HepG2 (cell line): Measurements from ENCODE around the gene MSANTD2. TPM values are rescaled to one million over a fixed set of nuclear protein-coding genes. Genes with fewer than 3 reads are reported as not detected.
A peak's percentile ranks its signal among the peaks of the same experiment; 100 is the strongest.

Source experiments
- ATAC-seq: fragments of 200-7000 bp; cut with Tn5 transposase; 3 replicates; pipeline ENCODE4 v1.9.1; 2020; ENCODE audit warnings: mild to moderate bottlenecking, moderate library complexity
- BruUV-seq: library from RNA; stranded (reverse); fragments of 400-500 nt; replicated peaks from 2 replicates; lab custom pipeline; 2021; lab: Mats Ljungman, UMichigan
- CTCF ChIA-PET: fragments of 300-600 bp; formaldehyde crosslinking; extraction: SDS; loops from one replicate; lab custom pipeline; 2021; ENCODE audit warnings: low total read pairs, inconsistent platforms, low intra/inter-chr PET ratio; lab: Yijun Ruan, JAX
- POLR2A ChIA-PET: fragments of 350-600 bp; sonication (Branson Sonifier 250); formaldehyde crosslinking; loops from one replicate; lab custom pipeline; 2020; ENCODE audit warnings: antibody characterized with exemption, inconsistent platforms; lab: Yijun Ruan, JAX
- DNase-seq: peaks from one replicate; pipeline ENCODE4 v3.0.0-alpha.2; 2015; ENCODE audit warnings: low spot score
- FAIRE-seq: peaks from 3 replicates; lab custom pipeline; 2011; peaks lifted over from hg19 to GRCh38; lab: Jason Lieb, UNC
- H2AFZ ChIP-seq: one replicate; pipeline ENCODE4 v1.6.1; 2011; ENCODE audit warnings: low read length, inconsistent platforms
- H3K27ac ChIP-seq: fragments of 300-600 bp; 3 replicates; pipeline ENCODE4 v1.8.0; 2011; ENCODE audit warnings: mixed run types, mild to moderate bottlenecking, mixed read lengths, low read length, inconsistent platforms; ENCODE audit not compliant: insufficient read depth; ENCODE audit errors: extremely low read length
- H3K27me3 ChIP-seq, 2 experiments: fragments of 200-600 bp in 1 of 2; 2 replicates in 1 of 2; 3 replicates in 1 of 2; pipeline versions ENCODE4 v1.6.0 to v1.8.0; 2011; ENCODE audit warnings: low read length in 2 of 2, mild to moderate bottlenecking in 2 of 2, moderate library complexity in 2 of 2, inconsistent platforms in 1 of 2; ENCODE audit not compliant: insufficient read depth in 2 of 2, control insufficient read depth in 1 of 2
- H3K36me3 ChIP-seq, 2 experiments: fragments of 200-600 bp in 1 of 2; replicated peaks in 1 of 2; 2 replicates in 1 of 2; 3 replicates in 1 of 2; pipeline versions ENCODE4 v1.5.1 to v1.8.0; 2011; ENCODE audit warnings: low read length in 2 of 2, inconsistent platforms in 1 of 2; ENCODE audit not compliant: insufficient read depth in 2 of 2, control insufficient read depth in 1 of 2
- H3K4me1 ChIP-seq: 2 replicates; pipeline ENCODE4 v1.5.1; 2012; ENCODE audit warnings: low read length, inconsistent platforms; ENCODE audit not compliant: insufficient read depth
- H3K4me2 ChIP-seq: 2 replicates; pipeline ENCODE4 v1.6.0; 2011; ENCODE audit warnings: low read depth, low read length, inconsistent platforms
- H3K4me3 ChIP-seq, 3 experiments: fragments of 200-600 bp in 1 of 3; sonication (generic), shearing (Covaris generic) in 1 of 3; replicated peaks in 1 of 3; 2 replicates each; pipeline ENCODE4 v1.5.1; 2011 to 2016; ENCODE audit warnings: low read length in 3 of 3, inconsistent platforms in 2 of 3, low read depth in 2 of 3, mild to moderate bottlenecking in 2 of 3, control low read depth in 1 of 3, mixed read lengths in 1 of 3; ENCODE audit not compliant: insufficient read depth in 1 of 3
- H3K79me2 ChIP-seq: one replicate; pipeline ENCODE4 v1.6.1; 2011; ENCODE audit warnings: low read length, inconsistent platforms; ENCODE audit not compliant: insufficient read depth
- H3K9ac ChIP-seq: 2 replicates; pipeline ENCODE4 v1.6.0; 2011; ENCODE audit warnings: mild to moderate bottlenecking, low read depth, low read length, inconsistent platforms; ENCODE audit not compliant: insufficient read depth
- H3K9me3 ChIP-seq: 2 replicates; pipeline ENCODE4 v1.5.1; 2012; ENCODE audit warnings: mild to moderate bottlenecking, low read length
- H4K20me1 ChIP-seq: 2 replicates; pipeline ENCODE4 v1.6.0; 2011; ENCODE audit warnings: inconsistent platforms, mild to moderate bottlenecking, low read length, moderate library complexity; ENCODE audit not compliant: insufficient read depth
- ATM ChIP-seq: fragments of 450-650 bp; IDR thresholded peaks from 2 replicates; pipeline ENCODE4 v1.7.1; 2017; ENCODE audit warnings: mild to moderate bottlenecking, borderline replicate concordance
- GFI1 ChIP-seq: sonication (generic); formaldehyde crosslinking; IDR thresholded peaks from 2 replicates; pipeline ENCODE4 v1.5.0; 2020; ENCODE audit warnings: missing genetic modification reagents, mild to moderate bottlenecking, borderline replicate concordance
- GTF2F1 ChIP-seq: fragments of 150-350 bp; IDR thresholded peaks from 2 replicates; pipeline ENCODE4 v1.6.1; 2014; ENCODE audit warnings: low read length
- HNF1A ChIP-seq, 2 experiments: sonication (generic) in 1 of 2; formaldehyde crosslinking in 1 of 2; IDR thresholded peaks; 2 replicates each; pipeline versions ENCODE4 v1.4.0 to v1.6.1; 2016 to 2020; ENCODE audit warnings: borderline replicate concordance in 1 of 2, low read depth in 1 of 2, mild to moderate bottlenecking in 1 of 2, missing genetic modification reagents in 1 of 2
- KDM6A ChIP-seq: IDR thresholded peaks from 2 replicates; pipeline ENCODE4 v1.6.1; 2016; ENCODE audit warnings: low read depth
- SMC3 ChIP-seq: IDR thresholded peaks from 2 replicates; pipeline ENCODE4 v1.6.1; 2011; ENCODE audit warnings: low read length, improper control_type of control experiment
- TAF1 ChIP-seq: sonication (generic); formaldehyde crosslinking; IDR thresholded peaks from 2 replicates; pipeline ENCODE4 v1.4.0; 2020; ENCODE audit warnings: missing genetic modification reagents
- ZBTB21 ChIP-seq: sonication (generic); formaldehyde crosslinking; IDR thresholded peaks from 2 replicates; pipeline ENCODE4 v1.4.0; 2020; ENCODE audit warnings: missing genetic modification reagents
- ZBTB33 ChIP-seq: sonication (generic); formaldehyde crosslinking; IDR thresholded peaks from 2 replicates; pipeline ENCODE4 v1.4.0; 2020; ENCODE audit warnings: missing genetic modification reagents
- ZFP36L2 ChIP-seq: sonication (generic); formaldehyde crosslinking; IDR thresholded peaks from 2 replicates; pipeline ENCODE4 v1.4.0; 2020; ENCODE audit warnings: missing genetic modification reagents
- ZFP41 ChIP-seq: sonication (generic); formaldehyde crosslinking; IDR thresholded peaks from 2 replicates; pipeline ENCODE4 v1.4.0; 2020; ENCODE audit warnings: mild to moderate bottlenecking, missing genetic modification reagents, borderline replicate concordance
- ZNF235 ChIP-seq: sonication (generic); formaldehyde crosslinking; IDR thresholded peaks from 2 replicates; pipeline ENCODE4 v1.8.1; 2023; ENCODE audit warnings: mild to moderate bottlenecking, missing genetic modification reagents, borderline replicate concordance
- ZNF430 ChIP-seq: sonication (generic); formaldehyde crosslinking; IDR thresholded peaks from 2 replicates; pipeline ENCODE4 v1.9.0; 2021; ENCODE audit warnings: mild to moderate bottlenecking, missing genetic modification reagents
- ZNF501 ChIP-seq: sonication (generic); formaldehyde crosslinking; IDR thresholded peaks from 2 replicates; pipeline ENCODE4 v1.5.1; 2020; ENCODE audit warnings: mild to moderate bottlenecking, moderate library complexity, missing genetic modification reagents
- ZNF580 ChIP-seq: IDR thresholded peaks from 2 replicates; pipeline ENCODE4 v1.6.1; 2016; ENCODE audit warnings: low read depth, borderline replicate concordance
- ZNF614 ChIP-seq: IDR thresholded peaks from 2 replicates; pipeline ENCODE4 v1.6.1; 2018; ENCODE audit warnings: missing biosample characterization, missing genetic modification reagents, inconsistent platforms, borderline replicate concordance
- ZNF766 ChIP-seq: sonication (generic); formaldehyde crosslinking; IDR thresholded peaks from 2 replicates; pipeline ENCODE4 v1.5.0; 2020; ENCODE audit warnings: missing genetic modification reagents, borderline replicate concordance
- WGBS: methylation state at CpG from one replicate; pipeline ENCODE4 v1.1.6; 2017; ENCODE audit warnings: low lambda C conversion rate; 5-methylcytosine and 5-hydroxymethylcytosine counted together
- in situ Hi-C: cut with HindIII; loops from 2 replicates; pipeline ENCODE4 v1.10.0; 2017; ENCODE audit warnings: low pct_unique_long_range_greater_than_20kb; ENCODE audit not compliant: extremely low pct_ligation_motif_present
- intact Hi-C: fragments of 100-400 bp; cut with micrococcal nuclease; formaldehyde crosslinking; loops from one replicate; pipeline ENCODE4 v1.10.0; 2022; ENCODE audit not compliant: unreplicated experiment
- polyA plus RNA-seq, 8 experiments: library from polyadenylated mRNA; depleted of rRNA in 3 of 8; stranded (reverse) in 7 of 8; unstranded in 1 of 8; fragments of >200 nt; fragmentation: Illumina TruSeq in 4 of 8; extraction: Trizol in 4 of 8; gene quantifications; 2 replicates each; pipeline versions ENCODE4 v1.2.1 to v1.2.3, GENCODE V29; 2011 to 2016; ENCODE audit warnings: low read depth in 4 of 8, missing spikeins in 1 of 8, mixed read lengths in 1 of 8; ENCODE audit not compliant: insufficient read depth in 1 of 8
- total RNA-seq, 5 experiments: library from RNA; depleted of rRNA; stranded (reverse); fragments of >200 nt; fragmentation: Illumina TruSeq; extraction: Trizol; gene quantifications; 2 replicates each; pipeline ENCODE4 v1.2.3, GENCODE V29; 2016; ENCODE audit warnings: low read depth in 1 of 5

The MSANTD2 gene
- total and polyA plus RNA-seq, 2 of the 13 experiments (the other 11 are each of a cell fraction or from before 2014, with no cell fraction given) = 8.7 to 10.1 TPM

- POLR2A ChIA-PET = interaction anchor here (2.5 kb wide), 1 partner anchor 37 kb away, joined by 14 read pairs; the partner anchor contains the start of gene MSANTD2
- BruUV-seq = no TSS peak
- DNase-seq = peak; percentile 58
- TF ChIP-seq GTF2F1 = no peak
- no peak for TF ChIP-seq KDM6A (CRISPR knock-in tag)
- 0 out of 2 replicates have a peak, but pooled peaks have one; percentile 13 for TF ChIP-seq ZNF614 (CRISPR knock-in tag)
- TF ChIP-seq ZNF766 = no peak
- no peak for TF ChIP-seq ZNF235 (CRISPR knock-in tag)
- TF ChIP-seq SMC3 = peak; percentile 26; the same call in 1 of the 2 replicates
- TF ChIP-seq ZNF501 = no peak
- TF ChIP-seq HNF1A (IDR thresholded peaks at IDR 0.05; ENCODE audit: low read depth) = no peak
- no peak for TF ChIP-seq HNF1A (CRISPR knock-in tag; IDR thresholded peaks at IDR 0.05; ENCODE audit: borderline replicate concordance)
- no peak for TF ChIP-seq ZNF580 (CRISPR knock-in tag)
- TF ChIP-seq ZFP41 (CRISPR knock-in tag) = no peak
- TF ChIP-seq TAF1 (CRISPR knock-in tag) = no peak
- no peak for TF ChIP-seq ZBTB21 (CRISPR knock-in tag)
- TF ChIP-seq GFI1 (CRISPR knock-in tag) = no peak
- TF ChIP-seq ZNF430 (CRISPR knock-in tag) = no peak
- TF ChIP-seq ZBTB33 (CRISPR knock-in tag) = no peak
- TF ChIP-seq ATM = no peak
- TF ChIP-seq ZFP36L2 (CRISPR knock-in tag) = no peak
Measured at GRCh38 chr11:124837491-124837856, 37.3 kb upstream of the MSANTD2 start.

More at GRCh38 chr11:124837491-124837856, 37.3 kb upstream of the MSANTD2 start:
- Histone ChIP-seq H3K79me2 (no peaks in the 10 kb centered on the region), H3K9me3 (no peaks in the 10 kb centered on the region), H2AFZ (no peak overlapping the region), H3K4me2 (no peak overlapping the region), H3K36me3 (no peaks in the 10 kb centered on the region), H3K4me1 (peaks cover 32% of the 10 kb centered on the region), H3K27ac (no peak overlapping the region), H3K27me3 (peaks cover 11 to 55% of the 10 kb centered on the region in 2 experiments), H3K4me3 (no peak overlapping the region), H3K9ac (no peak overlapping the region), H4K20me1 (no peaks in the 10 kb centered on the region)
- in situ Hi-C loops (loop anchor here (5.0 kb wide), 2 partner anchors 165 to 195 kb away; partner anchors contain the start of genes SIAE and SPA17), intact Hi-C loops (loop anchor here (1.0 to 2.0 kb wide), 5 partner anchors 30 to 193 kb away; partner anchors contain the start of gene MSANTD2)
- CTCF ChIA-PET = interaction anchor here (1.0 to 4.5 kb wide), 8 partner anchors 29 to 193 kb away, joined by 3 to 45 read pairs (median 9); partner anchors contain the start of genes ESAM and ROBO3
- peak; percentile 18 for FAIRE-seq
- peak; percentile 57 for ATAC-seq
- 20% methylated on average over 3 of the region's 3 CpGs for WGBS
